Nucleus accumbens (tissue), 56 donors: ENCODE results near the gene YIPF6.
"Not testable (repeated sequence)": the region's sequence is repeated elsewhere in the genome, so short reads cannot be mapped to it uniquely, and the experiment has no call there.

ENCODE experiments used
- DNase-seq, 56 donors: peaks; one replicate each; lab custom pipeline; 2025; lab: John Stamatoyannopoulos, UW

The YIPF6 gene, protein sequence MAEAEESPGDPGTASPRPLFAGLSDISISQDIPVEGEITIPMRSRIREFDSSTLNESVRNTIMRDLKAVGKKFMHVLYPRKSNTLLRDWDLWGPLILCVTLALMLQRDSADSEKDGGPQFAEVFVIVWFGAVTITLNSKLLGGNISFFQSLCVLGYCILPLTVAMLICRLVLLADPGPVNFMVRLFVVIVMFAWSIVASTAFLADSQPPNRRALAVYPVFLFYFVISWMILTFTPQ

DNA sequence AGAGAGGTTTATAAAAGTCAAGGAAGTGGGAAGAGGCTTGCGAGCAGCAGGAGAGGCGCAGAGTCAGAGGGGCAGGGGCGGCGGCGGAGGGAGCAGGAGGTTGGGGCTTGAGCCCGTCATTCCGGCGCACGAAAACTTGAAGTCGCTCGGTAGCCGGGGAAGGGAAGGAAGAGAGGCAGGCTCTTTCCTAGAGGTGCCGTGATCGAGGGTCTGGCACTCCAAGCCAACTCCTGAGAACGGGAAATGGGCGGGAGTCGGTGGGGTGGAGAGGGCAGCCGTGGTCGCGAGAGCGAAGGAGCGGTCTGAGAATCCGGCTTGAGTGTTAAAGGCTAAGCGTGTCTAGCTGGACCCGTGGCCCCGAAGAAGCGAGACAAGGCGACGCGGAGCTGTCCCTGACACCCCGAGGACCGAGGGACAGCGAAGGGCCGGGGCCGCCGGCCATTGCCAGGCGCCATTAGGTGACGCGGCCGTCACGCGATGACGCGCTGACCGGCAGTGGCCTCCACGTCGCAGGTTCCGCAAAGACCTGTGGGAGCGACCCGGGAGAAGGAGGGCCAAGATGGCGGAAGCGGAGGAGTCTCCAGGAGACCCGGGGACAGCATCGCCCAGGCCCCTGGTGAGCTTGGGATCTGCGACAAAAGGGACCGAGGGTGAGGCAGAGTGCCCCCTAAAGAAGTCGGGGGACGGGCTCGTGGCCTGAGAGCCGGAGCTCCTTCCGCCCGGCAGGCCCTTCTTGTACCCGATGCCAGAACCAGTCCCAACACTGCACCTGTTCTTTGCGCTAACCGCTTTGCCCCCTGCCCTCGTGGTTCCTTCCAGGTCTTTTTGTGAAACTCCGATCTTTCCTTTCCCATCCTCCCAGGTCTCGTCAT is at the start of gene YIPF6:
Gene YIPF6 (plus strand): TSS at position 544 of the 872 bp plus-strand sequence. CDS start 16 bp downstream, at position 560.
- DNase-seq, result peak in 55 of 56 donors; percentile 4 to 84 (median 59)

DNA sequence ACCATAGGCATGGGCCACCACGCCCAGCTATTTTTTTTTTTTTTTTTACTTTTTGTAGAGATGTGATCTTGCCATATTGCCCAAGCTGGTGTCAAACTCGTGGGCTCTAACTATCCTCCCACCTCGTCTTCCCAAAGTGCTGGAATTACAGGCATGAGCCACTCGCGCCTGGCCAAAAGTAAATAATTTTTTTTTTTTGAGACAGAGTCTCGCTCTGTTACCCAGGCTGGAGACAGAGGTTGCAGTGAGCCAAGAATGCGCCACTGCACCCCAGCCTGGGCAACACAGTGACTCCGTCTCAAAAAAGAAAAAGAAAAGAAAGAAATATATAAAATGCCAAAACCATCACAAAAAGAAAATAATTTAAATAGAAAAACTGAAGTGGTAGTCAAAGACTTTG is 47.1 kb upstream of the YIPF6 start:
- DNase-seq, result no peak

DNA sequence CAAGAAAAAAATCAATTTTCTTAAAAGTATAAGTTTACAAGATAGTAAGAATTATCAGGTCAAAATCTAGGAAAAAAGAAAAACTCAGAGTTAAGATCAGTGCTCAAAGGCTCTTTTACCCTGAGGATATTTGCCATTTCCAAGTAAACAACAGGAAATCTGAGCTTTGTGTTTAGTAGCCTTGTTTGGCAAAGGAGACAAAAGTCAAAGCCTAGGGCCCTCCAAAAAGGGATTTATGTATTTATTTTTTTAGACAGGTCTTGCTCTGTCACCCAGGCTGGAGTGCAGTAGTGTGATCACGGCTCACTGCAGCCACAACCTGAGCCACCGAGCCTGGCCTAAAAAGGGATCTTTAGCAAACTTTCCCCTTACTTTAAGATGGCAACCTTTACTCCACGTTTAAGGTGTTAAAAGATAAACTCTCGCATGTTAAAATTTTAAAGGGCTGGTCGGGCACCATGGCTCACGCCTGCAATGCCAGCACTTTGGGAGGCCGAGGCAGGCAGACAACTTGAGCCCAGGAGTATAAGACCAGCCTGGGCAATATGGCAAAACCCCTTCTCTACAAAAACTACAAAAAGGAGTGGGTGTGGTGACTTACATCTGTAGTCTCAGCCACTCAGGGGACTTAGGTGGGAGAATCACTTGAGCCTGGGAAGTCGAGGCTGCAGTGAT is 44.2 kb upstream of the YIPF6 start:
- no peak for DNase-seq

DNA sequence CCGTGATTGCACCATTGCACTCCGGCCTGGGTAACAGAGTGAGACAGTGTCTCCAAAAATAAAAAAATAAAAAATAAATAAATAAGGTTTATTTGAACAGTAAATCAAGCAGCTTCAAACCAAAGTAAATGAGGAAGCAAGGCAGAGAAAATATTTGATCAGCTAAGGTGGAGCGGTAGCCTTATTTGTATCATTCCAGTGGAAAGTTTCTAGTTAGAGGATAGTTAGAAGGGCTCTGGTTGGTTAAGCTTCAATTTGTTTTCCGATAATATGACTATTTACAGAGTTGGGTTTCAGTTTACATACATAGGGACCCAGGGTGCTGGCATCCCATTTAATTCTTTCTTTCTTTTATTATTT is 43.7 kb upstream of the YIPF6 start:
- DNase-seq, result no peak

DNA sequence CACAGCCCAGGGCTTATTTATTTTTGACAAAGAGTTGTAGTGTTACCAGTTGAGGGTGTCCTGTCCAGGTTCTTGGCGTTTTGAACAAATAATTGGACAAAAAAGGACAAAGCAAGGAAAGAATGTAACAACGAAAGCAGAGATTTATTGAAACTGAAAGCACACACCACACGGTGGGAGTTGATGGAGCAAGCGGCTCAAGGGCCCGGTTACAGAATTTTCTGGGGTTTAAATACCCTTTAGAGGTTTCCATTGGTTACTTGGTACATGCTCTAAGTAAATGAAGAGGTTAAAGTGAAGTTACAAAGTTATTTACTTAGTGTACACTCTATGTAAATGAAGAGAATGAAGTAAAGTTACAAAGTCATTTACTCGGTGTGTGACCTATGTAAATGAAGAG is 37.8 kb upstream of the YIPF6 start:
- no peak for DNase-seq

DNA sequence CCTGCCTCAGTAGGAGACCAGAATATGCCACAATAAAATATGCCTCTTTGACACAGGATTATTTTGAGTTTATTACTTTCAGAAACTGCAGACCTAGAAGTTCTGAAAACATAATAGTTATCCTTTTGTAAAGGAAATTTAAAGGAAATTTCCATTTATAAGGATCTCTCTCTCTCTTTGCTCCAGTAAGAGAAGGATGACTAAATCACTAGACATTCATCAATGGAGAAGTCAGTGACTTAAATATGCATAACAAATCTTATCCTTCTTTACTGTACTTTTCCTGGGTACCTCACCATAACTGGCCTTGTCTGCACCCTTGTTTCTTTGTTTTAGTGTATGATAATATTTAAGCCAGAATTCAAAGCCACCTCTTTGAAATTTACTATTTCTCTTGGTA is 37.3 kb upstream of the YIPF6 start:
- DNase-seq, result no peak

DNA sequence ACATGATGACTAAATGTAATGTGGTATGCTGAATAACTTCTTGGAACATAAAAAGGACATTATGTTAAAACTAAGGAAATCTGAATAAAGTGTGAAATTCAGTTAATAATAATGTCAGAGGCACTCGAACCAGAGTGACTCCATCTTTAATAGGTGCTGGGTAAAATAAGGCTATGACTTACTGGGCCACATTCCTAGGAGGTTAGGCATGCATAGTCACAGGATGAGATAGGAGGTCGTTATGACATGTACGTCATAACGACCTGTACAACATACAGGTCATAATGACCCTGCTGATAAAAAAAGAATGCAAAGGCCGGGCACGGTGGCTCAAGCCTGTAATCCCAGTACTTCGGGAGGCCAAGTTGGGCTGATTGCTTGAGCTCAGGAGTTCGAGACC is 36.7 kb upstream of the YIPF6 start:
- DNase-seq, result no peak

DNA sequence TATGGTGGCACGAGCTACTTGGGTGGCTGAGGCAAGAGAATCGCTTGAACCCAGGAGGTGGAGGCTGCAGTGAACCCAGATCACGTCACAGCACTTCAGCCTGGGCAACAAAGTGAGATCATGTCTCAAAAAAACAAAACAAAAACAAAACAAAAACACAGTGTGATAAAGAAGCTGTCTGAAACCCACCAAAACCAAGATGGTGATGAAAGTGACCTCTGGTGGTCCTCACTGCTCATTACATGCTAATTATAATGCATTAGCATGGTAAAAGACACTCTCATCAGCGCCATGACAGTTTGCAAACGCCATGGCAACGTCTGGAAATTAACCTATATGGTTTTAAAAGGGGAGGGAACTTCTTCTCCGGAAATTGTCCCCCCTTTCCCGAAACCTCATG is 36.2 kb upstream of the YIPF6 start:
- DNase-seq, result peak in 10 of 56 donors; percentile 0 to 10 (median 4)

DNA sequence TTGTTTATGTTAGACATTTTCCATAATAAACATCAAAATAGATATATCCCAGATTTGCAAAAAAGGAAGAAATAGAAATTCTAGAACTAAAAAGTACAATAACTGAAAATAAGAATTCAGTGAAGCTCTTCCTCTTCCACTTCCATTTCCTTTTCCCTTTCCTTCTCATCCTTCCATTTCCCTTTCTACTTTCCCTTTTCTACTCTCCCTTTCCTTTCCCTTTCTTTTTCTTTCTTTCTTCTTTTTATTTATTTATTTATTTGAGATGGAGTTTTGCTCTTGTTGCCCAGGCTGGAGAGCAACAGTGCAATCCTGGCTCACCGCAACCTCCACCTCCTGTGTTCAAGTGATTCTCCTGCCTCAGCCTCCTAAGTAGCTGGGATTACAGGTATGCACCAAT is 35.0 kb upstream of the YIPF6 start:
- DNase-seq, result no peak

DNA sequence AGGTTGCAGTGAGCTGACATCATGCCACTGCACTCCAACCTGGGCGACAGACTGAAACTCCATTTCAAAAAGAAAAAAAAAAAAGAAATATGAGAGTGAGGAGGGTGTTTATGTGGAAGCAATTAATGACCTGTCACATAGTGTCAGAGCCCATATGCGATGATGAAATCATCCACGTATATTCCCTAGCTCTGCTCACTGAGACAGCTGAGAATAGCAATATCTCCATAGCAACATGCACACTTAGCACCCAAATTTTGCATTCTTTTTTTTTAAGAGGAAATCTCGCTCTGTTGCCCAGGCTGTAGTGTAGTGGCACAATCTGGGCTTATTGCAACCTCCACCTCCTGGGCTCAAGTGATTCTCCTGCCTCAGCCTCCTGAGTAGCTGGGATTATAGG is 34.1 kb upstream of the YIPF6 start:
- no peak for DNase-seq

DNA sequence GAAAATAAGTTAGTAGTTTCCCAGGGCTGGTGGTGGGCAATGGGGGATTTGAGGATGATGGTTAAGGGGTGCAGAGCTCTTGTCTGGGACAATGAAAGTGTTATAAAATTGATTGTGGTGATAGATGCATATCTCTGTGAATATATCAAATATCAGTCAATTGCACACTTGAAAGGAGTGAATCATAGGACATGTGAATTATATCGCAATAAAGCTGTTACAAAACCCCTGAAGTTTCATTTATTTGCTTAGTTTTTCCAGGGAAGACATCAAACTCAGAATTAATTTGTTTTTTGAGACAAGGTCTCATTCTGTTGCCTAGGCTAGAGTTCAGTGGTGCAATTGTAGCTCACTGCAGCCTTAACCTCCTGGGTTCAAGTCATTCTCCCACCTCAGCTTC is 17.9 kb upstream of the YIPF6 start:
- no peak for DNase-seq

DNA sequence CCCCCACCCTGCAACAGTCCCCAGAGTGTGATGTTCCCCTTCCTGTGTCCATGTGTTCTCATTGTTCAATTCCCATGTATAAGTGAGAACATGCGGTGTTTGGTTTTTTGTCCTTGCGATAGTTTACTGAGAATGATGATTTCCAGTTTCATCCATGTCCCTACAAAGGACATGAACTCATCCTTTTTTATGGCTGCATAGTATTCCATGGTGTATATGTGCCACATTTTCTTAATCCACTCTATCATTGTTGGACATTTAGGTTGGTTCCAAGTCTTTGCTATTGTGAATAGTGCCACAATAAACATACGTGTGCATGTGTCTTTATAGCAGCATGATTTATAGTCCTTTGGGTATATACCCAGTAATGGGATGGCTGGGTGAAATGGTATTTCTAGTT is 12.7 kb upstream of the YIPF6 start:
- DNase-seq, result not testable (repeated sequence)

DNA sequence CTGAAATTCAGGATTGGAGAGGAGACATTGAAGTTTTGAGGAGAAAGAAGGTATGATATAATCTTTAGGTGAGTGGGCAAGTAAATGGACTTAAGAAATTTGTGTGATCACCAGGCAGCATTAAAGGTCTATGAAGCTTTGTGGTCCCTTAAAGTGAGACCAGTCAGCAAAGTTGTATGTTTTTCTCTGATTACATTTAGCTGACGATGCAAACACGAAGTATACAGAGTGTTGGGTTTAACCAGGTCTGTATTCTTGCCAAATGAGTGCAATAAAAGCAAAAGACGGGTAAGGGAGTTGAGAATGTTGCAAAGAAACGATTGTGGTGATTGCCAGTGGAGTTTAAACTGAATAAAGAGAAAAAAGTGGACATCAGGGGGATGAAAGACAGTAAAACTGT is 11.6 kb upstream of the YIPF6 start:
- DNase-seq, result no peak

DNA sequence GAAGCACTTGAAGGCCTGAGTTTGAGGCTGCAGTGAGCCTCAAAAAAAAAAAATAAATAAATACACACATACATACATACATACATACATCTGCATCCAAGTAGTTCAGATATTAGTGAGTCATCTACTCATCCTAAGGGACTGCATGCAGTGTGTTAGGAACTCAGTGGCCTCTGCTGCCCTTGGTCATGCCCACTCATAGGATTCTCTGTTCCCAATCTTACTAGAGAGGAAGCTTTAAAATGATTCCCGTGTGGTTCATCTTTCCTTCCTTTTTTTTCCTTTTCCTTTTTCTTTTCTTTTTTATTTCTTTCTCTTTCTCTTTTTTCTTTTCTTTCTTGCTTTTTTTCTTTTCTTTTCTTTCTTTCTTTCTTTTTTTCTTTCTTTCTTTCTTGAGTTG is 10.9 kb upstream of the YIPF6 start:
- no peak for DNase-seq

DNA sequence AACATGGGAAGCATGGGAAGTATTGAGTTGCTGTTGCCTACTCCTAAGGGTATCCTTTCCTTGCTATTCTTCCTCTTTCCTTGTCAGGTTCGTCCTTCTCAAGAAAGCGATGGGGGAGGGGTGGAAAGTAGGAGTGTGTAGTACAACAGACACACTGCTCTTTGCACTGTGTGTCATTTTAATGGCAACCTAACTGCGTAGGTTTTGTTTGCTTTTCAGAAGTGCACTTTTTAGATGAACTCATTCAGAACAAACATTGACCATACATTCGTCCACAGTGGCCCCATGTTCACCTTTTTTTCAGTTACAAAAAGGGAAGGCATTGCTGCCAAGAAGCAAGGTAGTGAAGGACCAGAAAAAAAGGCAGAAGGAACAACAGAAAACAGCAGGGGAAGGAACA is 10.2 kb upstream of the YIPF6 start:
- DNase-seq, result no peak

DNA sequence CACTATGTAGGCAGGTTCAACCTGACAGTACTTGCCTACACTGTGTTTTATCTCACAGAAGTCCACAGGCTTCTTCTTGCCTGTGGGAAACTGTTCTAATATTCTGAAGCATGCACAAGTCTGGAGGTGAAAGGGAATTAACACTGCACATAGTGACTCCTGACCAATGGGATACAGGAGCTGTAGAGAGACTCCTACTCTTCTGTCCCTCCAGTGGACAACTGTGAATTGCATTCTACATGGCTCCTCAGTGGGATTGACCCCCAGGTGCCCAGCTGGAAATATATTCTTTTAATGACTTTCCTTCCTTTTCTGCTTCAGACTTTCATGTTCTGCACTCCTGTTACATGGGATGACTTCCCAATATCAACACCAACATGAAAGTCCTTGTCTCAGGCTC is 8.2 kb upstream of the YIPF6 start:
- no peak for DNase-seq

DNA sequence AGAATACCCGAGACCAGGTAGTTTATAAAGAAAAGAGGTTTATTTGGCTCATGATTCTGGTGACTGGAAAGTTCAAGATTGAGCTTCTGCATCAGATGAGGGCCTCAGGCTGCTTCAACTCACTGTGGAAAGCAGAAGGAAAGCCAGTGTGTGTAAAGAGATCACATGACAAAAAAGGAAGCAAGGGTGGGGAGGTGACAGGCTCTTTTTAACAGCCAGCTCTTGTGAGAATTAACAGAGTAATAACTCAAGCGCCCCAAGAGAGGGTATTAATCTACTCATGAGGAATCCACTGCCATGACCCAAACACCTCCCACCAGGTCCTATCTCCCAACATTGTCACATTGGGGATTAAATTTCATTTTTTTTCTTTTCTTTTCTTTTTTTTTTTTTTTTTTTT is 6.3 kb upstream of the YIPF6 start:
- no peak for DNase-seq

DNA sequence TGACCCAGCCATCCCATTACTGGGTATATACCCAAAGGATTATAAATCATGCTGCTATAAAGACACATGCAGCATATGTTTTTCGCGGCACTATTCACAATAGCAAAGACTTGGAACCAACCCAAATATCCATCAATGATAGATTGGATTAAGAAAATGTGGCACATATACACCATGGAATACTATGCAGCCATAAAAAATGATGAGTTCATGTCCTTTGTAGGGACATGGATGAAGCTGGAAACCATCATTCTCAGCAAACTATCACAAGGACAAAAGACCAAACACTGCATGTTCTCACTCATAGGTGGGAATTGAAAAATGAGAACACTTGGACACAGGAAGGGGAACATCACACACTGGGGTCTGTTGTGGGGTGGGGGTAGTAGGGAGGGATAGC is 5.1 kb upstream of the YIPF6 start:
- DNase-seq, result not testable (repeated sequence)

DNA sequence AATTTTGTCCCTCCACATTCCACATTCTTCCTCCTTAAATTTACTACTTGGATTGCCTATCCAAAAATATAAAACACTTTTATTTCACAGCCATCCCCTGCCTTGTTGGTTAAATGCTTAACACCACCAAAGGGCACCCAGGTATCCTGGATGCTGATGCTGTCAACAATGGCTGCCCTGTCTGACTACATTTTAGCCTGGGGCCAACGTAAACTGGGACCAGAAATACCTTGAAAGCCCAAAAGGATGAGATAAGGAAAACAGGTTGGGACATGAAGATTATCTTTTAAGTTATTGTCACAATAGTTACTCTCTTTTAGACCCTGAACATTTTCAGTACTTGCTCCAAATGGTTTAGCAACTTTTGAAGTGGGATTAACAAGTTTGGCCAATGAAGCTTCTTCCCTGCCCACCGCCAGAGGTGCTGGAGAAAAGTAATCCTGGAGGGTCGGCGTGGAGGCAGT is 775 bp upstream of the YIPF6 start:
- no peak for DNase-seq

DNA sequence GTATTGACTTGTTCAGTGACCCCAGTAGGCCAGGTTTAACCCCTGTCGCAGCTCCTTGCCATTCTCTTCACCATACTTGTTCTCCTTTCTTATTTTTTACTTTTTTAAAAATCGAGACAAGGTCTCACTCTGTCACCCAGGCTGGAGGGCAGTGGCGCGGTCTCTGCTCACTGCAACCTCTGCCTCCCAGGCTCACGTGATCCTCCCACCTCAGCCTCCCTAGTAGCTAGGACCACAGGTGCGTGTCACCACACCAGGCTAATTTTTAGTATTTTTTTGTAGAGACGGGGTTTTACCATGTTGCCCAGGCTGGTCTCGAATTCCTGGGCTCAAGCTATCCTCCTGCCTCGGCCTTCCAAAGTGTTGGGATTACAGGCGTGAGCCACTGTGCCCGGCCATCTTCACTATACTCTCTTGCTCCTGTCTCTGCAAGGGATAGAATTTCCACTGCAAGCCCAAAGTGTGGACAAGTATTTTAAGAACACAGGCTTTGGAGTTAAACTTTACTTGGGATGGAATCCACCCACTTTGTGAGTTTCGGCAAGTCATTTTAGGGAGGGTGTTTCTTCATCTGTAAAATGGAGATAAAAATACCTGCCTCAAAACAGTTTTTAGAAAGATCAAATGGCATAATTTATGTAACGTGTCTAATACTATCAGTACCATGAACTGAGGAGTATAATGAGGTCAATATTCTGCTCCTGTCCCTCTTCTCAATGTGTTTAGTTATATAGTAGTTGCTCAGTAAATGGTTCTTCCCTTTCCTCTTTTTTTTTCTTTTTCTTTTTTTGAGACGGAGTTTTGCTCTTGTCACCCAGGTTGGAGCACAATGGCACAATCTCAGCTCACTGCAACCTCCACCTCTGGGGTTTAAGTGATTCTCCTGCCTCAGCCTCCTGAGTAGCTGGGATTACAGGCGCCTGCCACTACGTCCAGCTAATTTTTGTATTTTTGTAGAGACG is 973 bp downstream of the YIPF6 start:
- DNase-seq, result no peak
